GM12892 (cell line): ENCODE data around the gene RBM5.

Experiments used
- POLR2A ChIP-seq: IDR thresholded peaks from 2 replicates; pipeline ENCODE4 v1.6.1; 2011; ENCODE audit warnings: low read depth, low read length, control low read depth
- POLR2AphosphoS5 ChIP-seq: IDR thresholded peaks from 2 replicates; pipeline ENCODE4 v1.6.1; 2011; ENCODE audit warnings: low read depth, low read length, control low read depth

GRCh38 chr3:50123394-50124051 is 34.8 kb downstream of the RBM5 start:
- TF ChIP-seq POLR2AphosphoS5 = peak; percentile 65
- TF ChIP-seq POLR2A = no peak
